LNCAP (cell line): Measurements from ENCODE around the gene SORCS2.

Source experiments
- CTCF ChIP-seq: fragments of 450-650 bp; IDR thresholded peaks from 2 replicates; pipeline ENCODE4 v1.5.1; 2017; ENCODE audit warnings: mild to moderate bottlenecking

Gene SORCS2

DNA sequence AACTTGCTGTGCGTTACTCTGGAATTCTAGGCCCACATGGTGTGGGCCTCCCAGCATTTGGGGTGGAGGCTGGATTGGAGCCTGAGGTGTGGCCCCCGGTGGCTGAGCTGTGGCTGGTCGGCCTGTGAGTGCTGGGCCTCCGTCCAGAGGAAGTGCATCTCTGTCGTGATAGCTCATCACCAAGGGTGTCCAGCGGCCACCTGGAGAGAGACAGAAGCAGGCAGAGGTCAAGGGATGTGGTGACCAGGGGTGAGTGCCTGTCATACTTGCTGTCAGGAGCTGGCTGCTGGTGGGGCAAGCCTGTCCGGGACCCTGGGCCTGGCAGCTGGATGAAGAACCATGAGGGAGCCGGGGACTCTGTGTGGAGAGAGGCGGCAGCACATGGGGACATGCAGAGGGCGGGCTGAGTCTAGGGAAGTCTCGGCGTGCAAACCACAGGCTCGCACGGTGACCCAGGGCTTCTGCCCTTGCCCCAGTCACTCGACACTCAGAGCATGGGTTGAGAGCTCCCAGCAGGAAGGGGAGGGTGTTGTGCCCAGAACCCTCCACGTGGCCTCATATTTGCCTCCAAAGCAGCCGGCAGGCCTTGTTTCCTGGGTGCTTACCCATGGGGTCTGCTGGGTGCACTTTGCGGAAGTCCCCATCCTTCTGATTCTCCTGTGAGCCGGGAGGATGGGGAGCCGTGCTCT is 6.2 kb downstream of the SORCS2 start:
- TF ChIP-seq CTCF: no peak

GRCh38 chr4:7199129-7199725 is 6.9 kb downstream of the SORCS2 start:
- TF ChIP-seq CTCF: no peak

GRCh38 chr4:7199771-7200441 is 7.6 kb downstream of the SORCS2 start:
- no peak for TF ChIP-seq CTCF

DNA sequence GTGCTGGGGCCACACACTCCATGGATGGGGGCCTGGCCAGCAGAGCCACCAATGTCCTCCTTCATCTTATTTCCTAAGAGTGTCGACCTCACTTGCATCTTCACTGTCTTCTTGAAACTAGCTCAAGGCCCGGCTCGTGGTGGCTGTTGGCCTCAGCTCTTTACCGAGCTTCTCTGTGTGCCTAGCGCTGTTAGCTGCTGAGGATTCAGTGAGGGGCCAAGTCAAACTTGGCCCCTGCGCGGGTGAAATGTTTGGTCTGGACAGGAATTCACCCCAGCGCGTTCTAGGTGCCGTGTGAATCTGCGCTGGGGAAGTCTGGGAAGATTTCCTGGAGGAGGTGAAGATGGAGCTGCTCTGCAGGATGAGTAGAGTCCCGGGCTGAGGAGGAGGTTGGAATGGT is 8.5 kb downstream of the SORCS2 start:
- no peak for TF ChIP-seq CTCF

DNA sequence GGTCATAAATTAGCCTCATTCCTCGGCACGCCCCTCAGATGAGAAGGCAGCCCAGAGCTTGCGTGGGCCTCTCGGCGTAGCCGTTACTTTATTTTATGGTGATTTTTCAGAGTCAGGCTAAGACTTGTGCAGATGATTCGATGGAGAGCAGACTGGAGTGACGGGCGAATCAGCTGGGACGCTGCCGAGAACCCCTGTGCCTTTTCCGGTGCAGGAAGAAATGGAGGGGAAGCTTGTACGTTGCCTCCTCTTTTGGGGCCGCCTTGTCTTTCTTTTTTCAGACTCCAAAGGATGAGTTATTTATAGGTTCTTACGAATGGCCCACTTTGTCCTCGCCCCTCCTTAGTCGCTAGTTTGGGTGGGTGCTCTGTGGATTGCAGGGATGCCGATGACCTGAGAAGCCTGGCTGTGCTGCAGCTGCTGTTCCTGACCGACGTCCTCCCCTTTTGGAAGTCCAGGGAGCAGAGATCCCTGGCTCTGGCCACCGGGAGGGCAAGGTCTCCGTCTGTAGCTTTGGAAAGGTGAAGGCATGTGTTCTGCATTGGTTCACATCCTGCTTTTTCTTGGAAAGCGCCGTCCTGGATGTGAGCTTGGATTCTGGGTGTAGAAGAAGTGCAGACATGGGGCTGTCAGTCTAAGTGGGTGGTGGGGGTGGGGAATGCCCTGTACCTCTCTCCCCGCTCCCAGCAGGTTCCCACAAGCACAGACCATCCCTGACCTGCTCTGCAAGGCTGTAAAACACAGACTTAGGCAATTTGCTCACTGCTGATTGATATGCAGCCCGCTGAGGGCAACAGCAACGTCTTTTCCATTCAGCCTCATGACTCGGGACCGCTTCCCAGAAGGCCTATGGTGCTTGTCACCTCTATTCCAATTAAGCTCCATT is 9.3 kb downstream of the SORCS2 start:
- TF ChIP-seq CTCF: no peak

- no peak for TF ChIP-seq CTCF
Observed at GRCh38 chr4:7202411-7202810, 10.1 kb downstream of the SORCS2 start.

DNA sequence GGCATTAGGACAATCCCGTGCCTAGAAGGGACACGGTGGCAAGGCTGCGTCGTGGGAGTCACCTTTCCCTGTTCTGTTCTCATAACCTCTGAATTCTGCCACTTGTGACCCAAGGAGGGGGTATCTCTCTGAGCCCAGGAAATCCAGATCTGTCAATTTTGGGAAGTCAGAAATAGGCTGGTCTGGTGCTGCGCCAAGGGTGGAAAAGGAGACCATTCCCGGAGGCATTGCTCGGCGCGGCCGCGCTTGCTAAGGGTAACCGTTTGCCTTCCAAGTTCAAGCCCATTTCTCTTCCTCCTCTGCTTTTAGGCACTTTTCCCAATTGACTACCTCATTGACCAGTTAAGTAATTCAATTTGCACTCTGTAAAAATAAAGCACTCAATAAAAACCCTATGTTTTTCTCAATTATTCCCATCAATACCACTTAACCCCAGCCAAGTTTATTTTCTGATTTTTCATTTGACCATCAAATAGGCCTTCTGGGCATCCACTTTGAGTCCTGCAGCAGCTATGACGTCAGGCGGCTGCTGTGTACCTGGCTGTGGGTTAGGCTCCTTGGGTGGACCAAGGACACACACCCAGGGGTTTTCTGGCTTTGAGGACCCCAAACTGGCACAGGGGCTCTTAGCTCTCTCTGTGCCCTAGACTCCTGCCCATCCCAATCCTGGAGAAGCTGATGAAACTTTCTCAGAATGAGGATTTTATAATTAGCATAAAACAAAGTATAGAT is 12.5 kb downstream of the SORCS2 start:
- TF ChIP-seq CTCF: no peak
